GM03348 (cell line): ENCODE data around the gene FGD5.
A peak's percentile ranks its signal among the peaks of the same experiment; 100 is the strongest.

Source experiments
- DNase-seq: peaks from one replicate; pipeline ENCODE4 v3.0.0; 2012; ENCODE audit warnings: low spot score

Gene FGD5

DNA sequence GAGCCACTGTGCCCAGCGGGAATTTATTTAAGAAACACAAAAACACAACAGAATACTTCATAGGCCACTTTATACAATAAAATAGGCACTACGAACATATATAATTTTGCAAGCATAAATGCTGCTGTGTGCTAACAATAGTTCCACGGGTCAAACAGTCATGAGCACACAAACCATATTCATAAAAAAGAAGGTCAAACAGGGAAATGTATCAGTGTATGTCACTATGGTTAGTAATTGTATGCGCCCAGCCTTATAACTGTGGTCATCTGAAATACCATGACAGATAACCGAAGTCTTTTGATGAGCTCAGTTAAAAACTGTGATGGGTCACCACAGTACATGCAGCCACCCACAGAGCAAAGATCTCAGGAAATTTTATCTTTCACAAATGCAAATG is 90.5 kb downstream of the FGD5 start:
- no peak for DNase-seq

- no peak for DNase-seq
Measured at GRCh38 chr3:14911651-14912050, 92.9 kb downstream of the FGD5 start.

DNA sequence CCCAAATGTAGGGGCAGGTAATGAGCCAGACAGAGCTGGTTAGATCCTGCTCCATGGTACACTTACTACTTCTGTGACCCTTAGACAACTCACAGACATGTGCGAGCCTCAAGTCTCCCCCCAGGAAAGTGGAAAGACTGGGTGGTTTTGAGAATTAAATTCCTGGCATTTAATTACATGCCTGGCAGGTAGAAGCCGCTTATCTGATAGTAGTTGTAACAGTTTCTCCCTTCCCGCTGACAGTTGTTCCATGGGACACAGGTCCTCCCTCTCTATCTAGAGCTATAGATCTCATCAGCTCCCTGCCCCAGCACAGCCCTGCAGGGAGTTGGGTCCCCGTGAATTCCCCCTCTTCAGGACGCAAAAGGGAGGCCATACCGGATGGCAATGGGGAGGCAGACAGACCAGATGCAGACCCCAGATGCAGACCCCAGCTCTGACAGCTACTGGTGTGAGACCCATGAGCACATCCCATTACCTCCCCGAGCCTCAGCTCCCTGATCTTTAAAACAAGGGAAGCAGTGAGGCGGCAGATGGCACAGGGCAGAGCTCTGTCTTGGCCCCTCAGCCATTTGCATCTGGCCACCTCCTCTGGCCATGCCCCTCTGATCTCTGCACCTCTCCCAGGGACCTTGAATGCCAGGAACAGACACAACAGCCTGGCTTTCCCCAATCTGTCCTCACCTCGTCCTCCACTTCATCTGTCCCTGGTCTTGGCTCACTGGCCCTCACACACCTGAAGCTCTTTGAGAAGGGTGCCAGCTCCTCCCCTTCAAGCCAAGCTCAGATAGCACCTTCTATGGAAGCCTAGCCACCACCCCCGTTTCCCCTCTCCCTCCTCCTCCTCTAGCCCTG is 94.5 kb downstream of the FGD5 start:
- no peak for DNase-seq

- DNase-seq, result no peak
Measured at GRCh38 chr3:14913926-14914778, 95.4 kb downstream of the FGD5 start.

DNA sequence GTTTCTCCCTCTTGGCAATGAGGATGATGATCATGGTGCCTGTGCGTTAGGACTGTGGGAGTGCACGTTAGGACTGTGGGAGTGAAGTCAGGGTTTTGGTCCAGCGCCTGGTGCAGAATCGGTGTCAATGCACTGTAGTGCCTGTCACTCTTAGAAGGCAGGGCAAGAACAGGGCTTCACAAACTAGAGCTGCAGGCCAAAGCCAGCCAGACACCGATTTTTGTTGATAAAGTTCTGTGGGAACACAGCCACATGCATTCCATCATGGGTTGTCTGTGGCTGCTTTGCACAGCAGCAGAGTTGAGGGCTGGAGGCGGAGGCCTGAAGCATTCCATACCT is 96.0 kb downstream of the FGD5 start:
- no peak for DNase-seq

DNA sequence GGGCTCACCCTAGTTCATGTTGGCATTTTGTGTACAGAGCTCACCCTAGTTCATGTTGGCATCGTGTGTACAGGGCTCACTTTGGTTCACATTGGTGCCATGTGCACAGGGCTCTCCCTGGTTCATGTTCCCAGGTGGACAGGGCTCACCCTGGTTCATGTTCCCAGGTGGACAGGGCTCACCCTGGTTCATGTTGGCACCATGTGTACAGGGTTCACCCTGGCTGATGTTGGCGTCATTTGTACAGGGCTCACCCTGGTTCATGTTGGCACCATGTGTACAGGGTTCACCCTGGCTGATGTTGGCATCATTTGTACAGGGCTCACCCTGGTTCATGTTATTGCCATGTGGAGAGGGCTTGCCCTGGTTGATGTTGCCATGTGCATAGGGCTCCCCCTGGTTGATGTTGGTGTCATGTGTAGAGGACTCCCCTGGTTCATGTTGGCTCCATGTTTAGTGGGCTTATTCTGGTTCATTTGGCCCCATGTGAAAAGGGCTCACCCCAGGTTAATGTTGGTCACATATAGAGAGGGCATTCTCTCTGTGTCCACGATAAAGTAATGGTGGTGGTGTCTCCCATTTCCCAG is 97.0 kb downstream of the FGD5 start:
- no peak for DNase-seq

DNA sequence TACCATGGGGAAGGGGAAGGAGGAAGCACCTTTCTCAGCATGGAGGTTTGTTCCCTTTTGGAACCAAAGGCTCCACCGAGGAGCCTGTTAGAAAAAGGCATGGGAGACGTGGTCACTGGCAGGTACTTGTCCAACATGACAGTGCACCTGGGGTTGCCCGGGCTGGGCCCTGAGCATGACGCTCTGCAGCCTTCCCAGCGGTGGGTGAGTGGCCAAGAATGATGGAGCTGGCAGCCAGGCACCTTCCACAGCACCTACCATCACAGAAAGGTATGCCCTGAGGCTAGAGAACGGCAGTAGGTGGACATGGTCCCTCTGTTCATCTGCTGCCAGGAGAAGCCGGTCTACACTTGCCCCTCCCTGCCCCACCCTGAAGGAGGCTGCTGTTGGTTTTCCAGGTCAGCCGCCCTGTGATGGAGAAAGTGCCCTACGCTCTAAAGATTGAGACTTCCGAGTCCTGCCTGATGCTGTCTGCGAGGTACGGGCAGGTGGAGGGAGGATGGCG is 99.6 kb downstream of the FGD5 start:
- no peak for DNase-seq

DNA sequence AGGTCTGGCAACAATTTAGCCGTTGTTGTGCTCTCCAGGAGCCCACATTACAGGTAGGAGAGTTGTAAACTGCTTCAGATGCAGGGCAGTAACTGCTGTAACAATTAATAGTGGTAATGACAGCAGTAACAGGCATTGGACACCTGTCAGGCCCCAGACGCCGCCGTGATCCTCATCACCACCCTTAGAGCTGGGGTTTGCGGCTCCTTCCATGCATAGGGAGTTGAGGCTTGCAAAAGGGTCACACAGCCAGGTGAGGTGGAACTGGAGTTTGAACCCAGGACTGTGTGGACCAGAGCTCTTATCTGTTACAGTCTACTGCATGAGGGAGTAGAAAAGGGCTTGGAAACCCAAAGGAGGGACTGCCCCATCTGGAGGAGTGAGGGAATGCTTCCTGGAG is 101.8 kb downstream of the FGD5 start:
- DNase-seq, result no peak

GRCh38 chr3:14921034-14921616 is 102.4 kb downstream of the FGD5 start:
- DNase-seq, result peak; percentile 92

DNA sequence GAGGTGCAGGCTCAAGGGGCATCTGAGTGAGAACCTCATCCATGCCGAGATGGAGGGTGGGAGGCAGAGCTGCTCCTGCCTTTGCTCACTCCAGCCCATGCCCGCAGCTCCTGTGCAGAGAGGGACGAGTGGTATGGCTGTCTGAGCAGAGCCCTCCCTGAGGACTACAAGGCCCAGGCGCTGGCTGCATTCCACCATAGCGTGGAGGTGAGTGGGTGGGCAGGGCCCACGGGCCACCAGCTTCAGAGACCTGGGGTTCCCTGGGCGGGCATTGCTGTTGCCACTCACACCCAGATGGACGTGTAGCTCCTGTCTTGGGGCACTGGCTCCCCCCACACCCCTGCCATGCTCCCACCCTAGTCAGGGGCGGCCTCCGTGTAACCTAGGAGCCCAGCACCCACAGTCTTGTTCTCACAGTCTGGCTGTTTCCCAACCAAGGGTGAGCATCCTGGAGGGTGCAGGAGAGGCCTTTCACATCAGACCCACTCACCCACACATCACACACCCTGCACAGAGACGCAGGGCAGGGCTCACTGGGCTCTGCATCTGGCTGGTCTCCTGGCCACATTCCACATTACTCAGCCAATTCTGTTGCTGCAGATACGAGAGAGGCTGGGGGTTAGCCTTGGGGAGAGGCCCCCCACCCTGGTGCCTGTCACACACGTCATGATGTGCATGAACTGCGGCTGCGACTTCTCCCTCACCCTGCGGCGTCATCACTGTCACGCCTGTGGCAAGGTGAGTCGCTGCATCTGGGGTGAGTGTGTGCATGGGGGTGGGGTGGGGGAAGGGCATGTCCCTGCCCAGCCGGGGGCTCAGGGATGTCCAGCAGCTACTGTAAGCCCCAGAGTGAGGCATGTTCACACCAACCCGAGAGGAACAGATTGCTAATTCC is 103.3 kb downstream of the FGD5 start:
- no peak for DNase-seq

- DNase-seq, result no peak
Measured at GRCh38 chr3:14922863-14923262, 104.1 kb downstream of the FGD5 start.

GRCh38 chr3:14923476-14923875 is 104.7 kb downstream of the FGD5 start:
- DNase-seq, result no peak

GRCh38 chr3:14925729-14926591 is 107.2 kb downstream of the FGD5 start:
- DNase-seq, result peak; percentile 79

GRCh38 chr3:14926592-14926991 is 107.8 kb downstream of the FGD5 start:
- DNase-seq, result no peak

- no peak for DNase-seq
Measured at GRCh38 chr3:14927308-14927707, 108.5 kb downstream of the FGD5 start.

- no peak for DNase-seq
Measured at GRCh38 chr3:14929310-14930074, 110.7 kb downstream of the FGD5 start.

DNA sequence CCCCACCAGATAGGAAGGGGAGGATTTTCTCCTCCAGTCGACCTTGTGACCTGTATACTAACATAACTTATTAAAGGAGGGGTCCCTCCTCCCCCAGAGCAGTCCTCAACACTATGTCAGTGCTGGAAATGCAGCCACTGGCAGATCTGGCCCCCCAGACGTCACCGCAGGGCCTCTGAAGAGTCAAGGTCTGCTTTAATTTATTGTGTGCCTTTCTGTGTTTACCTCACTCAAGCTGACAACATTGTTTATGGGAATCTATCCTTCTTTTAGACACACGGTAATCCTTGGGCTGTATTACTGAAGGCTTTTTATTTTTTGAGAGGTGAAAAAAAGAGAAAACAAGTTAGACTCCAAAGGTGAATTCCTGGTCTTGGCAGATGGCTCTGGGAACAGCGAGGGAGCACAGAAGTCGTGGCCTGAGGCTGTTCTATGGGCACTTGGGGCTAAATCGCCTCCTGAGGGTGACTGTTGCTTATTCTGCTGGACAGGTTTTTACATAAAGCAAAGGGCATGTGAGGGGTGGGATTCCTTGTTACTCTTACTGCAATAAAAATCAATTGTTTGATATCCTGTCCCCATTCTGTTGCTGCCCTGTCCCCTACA is 115.2 kb downstream of the FGD5 start:
- DNase-seq, result no peak

DNA sequence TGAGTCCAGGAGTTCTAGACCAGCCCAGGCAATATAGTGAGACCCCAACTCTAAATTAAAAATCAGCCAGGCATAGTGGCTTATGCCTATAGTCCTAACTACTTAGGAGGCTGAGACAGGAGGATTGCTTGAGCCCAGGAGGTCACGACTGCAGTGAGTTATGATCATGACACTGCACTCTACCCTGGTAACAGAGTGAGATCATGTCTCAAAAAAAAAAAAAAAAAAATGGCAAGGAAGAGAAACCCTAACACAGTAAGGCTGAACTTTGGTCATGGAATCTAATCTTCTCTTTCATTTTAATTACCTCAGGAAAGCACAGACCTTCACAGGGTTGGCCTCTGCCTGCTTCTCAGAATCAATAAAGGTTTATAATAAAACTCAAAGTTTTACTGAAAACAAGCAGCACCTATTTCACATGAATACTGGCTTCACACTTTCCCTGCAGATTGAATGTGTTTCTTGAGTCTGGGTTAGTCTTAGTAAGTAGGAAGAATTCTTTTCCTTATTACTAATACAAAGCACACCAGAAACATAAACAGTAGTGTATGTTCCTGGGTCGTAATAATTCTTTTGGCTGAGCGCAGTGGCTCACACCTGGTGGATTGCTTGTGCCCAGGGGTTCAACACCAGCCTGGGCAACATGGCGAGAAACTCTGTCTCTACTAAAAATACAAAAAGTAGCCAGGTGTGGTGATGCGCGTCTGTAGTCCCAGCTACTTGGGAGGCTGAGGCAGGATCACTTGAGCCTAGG is 117.0 kb downstream of the FGD5 start:
- DNase-seq, result no peak
